Central memory CD8-positive, alpha-beta T cell (primary cell): ENCODE results near the gene DENR.
"Not testable (repeated sequence)": the region's sequence is repeated elsewhere in the genome, so short reads cannot be mapped to it uniquely, and the experiment has no call there.

Experiments
- ATAC-seq: fragments of 150-1000 bp; cut with Tn5 transposase; replicated peaks from 2 replicates; pipeline ENCODE4 v1.10.0; 2022; ENCODE audit warnings: mild to moderate bottlenecking, moderate FRiP score, moderate number of reproducible peaks; ENCODE audit not compliant: poor library complexity, severe bottlenecking; ENCODE audit errors: extremely low read depth
- DNase-seq, 2 donors: peaks; one replicate each; pipeline ENCODE4 v3.0.0; 2021; ENCODE audit warnings: low spot score in 2 of 2
- H3K27ac Mint-ChIP-seq: one replicate; pipeline ENCODE4 v1.8.0; 2022; ENCODE audit warnings: low read depth, mild to moderate bottlenecking, moderate library complexity, mixed read lengths
- H3K27me3 Mint-ChIP-seq: one replicate; pipeline ENCODE4 v1.8.0; 2022; ENCODE audit warnings: mixed read lengths
- H3K36me3 Mint-ChIP-seq: one replicate; pipeline ENCODE4 v1.8.0; 2022; ENCODE audit warnings: mild to moderate bottlenecking, moderate library complexity, mixed read lengths; ENCODE audit not compliant: insufficient read depth
- H3K4me1 Mint-ChIP-seq: one replicate; pipeline ENCODE4 v1.8.0; 2022; ENCODE audit warnings: mixed read lengths
- H3K4me3 Mint-ChIP-seq: one replicate; pipeline ENCODE4 v1.8.0; 2022; ENCODE audit warnings: mild to moderate bottlenecking, moderate library complexity, mixed read lengths
- H3K9me3 Mint-ChIP-seq: one replicate; pipeline ENCODE4 v1.8.0; 2022; ENCODE audit warnings: mixed read lengths

The DENR gene, protein sequence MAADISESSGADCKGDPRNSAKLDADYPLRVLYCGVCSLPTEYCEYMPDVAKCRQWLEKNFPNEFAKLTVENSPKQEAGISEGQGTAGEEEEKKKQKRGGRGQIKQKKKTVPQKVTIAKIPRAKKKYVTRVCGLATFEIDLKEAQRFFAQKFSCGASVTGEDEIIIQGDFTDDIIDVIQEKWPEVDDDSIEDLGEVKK

GRCh38 chr12:122752464-122753318 is at the start of gene DENR:
Gene DENR, plus strand, starts transcription at chr12:122752824. Its CDS starts 878 bp downstream, at chr12:122753702.
- H3K27ac Mint-ChIP-seq: peak within 1 kb of the TSS; percentile 93
- DNase-seq: peak; percentile 99 to 100
- peak; percentile 93 for ATAC-seq
- H3K27me3 Mint-ChIP-seq: no peaks in the 10 kb centered on the region
- peaks cover 47% of the 10 kb centered on the region for H3K36me3 Mint-ChIP-seq
- peaks cover 51% of the 10 kb centered on the region for H3K4me1 Mint-ChIP-seq
- H3K4me3 Mint-ChIP-seq: peak within 1 kb of the TSS; percentile 91
- no peaks in the 10 kb centered on the region for H3K9me3 Mint-ChIP-seq

DNA sequence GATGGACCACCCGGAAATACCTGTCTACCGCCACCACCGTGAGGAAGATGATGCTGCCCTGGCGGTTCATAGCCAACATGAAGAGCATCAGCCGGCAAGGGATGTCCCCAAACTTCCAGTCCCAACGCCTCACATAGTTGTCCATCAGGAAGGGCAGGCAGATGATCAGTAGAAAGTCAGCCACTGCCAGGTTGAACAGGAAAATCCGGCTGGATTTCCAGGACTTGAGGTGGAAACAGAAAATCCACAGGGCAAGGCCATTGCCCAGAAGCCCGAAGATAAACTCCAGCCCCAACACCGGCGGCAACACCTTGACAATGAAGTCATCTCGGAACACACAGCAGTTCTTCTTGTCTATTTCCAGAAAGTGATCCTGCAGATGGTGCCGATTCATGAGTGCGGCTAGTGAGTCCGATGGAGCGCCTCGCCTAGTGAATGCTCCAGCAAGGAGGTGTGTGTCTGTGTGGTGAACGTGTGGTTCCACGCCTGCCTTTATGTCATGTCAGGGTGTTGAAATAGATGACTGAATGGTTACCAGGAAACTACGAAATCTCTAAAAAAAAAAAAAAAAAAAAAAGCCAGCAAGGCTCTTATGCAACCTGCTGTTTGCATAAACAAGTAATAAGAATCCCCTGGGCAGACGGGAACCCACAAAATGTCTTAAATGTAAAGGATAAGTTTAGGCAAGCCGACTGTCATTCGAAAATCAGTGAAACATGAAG is 49.6 kb upstream of the DENR start, which contains the start of gene HCAR2:
Gene HCAR2 (minus strand): TSS at position 468 of the 722 bp plus-strand sequence. CDS start 74 bp downstream, at position 394.
- not testable (repeated sequence) for ATAC-seq, H3K27ac Mint-ChIP-seq, H3K4me1 Mint-ChIP-seq, H3K4me3 Mint-ChIP-seq, H3K36me3 Mint-ChIP-seq, DNase-seq, H3K9me3 Mint-ChIP-seq
- H3K27me3 Mint-ChIP-seq: peaks cover 20% of the 10 kb centered on the region

GRCh38 chr12:122703841-122704240 is 48.8 kb upstream of the DENR start:
- H3K27ac Mint-ChIP-seq, H3K4me1 Mint-ChIP-seq, DNase-seq, H3K36me3 Mint-ChIP-seq, H3K9me3 Mint-ChIP-seq, ATAC-seq, H3K4me3 Mint-ChIP-seq: not testable (repeated sequence)
- H3K27me3 Mint-ChIP-seq: peaks cover 20% of the 10 kb centered on the region

GRCh38 chr12:122709287-122709686 is 43.3 kb upstream of the DENR start:
- not testable (repeated sequence) for ATAC-seq, H3K4me1 Mint-ChIP-seq, H3K36me3 Mint-ChIP-seq, H3K27ac Mint-ChIP-seq, H3K27me3 Mint-ChIP-seq, H3K9me3 Mint-ChIP-seq, DNase-seq, H3K4me3 Mint-ChIP-seq

GRCh38 chr12:122710341-122710740 is 42.3 kb upstream of the DENR start:
- not testable (repeated sequence) for H3K27ac Mint-ChIP-seq, H3K9me3 Mint-ChIP-seq, DNase-seq, ATAC-seq, H3K4me3 Mint-ChIP-seq, H3K36me3 Mint-ChIP-seq, H3K27me3 Mint-ChIP-seq, H3K4me1 Mint-ChIP-seq

- H3K4me1 Mint-ChIP-seq, H3K27ac Mint-ChIP-seq, H3K9me3 Mint-ChIP-seq, ATAC-seq, H3K4me3 Mint-ChIP-seq, DNase-seq, H3K36me3 Mint-ChIP-seq, H3K27me3 Mint-ChIP-seq: not testable (repeated sequence)
Measured at GRCh38 chr12:122711266-122711665, 41.4 kb upstream of the DENR start.

DNA sequence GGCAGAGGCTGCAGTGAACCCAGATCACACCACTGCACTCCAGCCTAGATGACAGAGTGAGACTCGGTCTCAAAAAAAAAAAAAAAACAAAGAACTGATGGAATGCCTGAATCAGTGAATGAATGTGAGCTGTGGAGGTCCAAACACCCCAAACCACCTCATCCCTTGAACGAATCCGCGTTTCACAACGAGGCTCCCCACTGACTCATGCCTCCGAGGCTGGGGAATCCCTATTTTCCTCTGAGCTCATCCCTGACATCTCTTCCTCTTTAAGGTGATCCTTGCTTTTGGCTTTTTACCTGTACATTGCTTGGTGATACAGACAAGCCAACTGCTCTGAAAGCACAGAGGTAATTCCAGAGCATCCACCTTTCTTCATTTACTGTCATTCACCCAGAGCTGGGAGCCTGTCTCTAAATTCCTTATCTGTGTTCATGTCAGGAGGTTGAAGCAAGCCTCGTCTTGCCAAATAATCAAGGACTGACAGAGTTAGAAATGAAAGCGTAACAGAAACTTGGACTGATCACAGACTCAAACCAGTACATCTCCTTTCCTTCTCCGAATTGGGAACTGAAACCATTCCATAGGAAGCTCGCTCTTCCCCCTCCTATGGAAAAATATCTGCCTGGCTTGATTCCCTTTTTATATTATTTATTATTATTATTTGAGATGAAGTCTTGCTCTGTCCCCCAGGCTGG is 39.0 kb upstream of the DENR start:
- not testable (repeated sequence) for H3K27me3 Mint-ChIP-seq, DNase-seq, H3K4me1 Mint-ChIP-seq, H3K36me3 Mint-ChIP-seq, H3K9me3 Mint-ChIP-seq, H3K27ac Mint-ChIP-seq, ATAC-seq, H3K4me3 Mint-ChIP-seq

DNA sequence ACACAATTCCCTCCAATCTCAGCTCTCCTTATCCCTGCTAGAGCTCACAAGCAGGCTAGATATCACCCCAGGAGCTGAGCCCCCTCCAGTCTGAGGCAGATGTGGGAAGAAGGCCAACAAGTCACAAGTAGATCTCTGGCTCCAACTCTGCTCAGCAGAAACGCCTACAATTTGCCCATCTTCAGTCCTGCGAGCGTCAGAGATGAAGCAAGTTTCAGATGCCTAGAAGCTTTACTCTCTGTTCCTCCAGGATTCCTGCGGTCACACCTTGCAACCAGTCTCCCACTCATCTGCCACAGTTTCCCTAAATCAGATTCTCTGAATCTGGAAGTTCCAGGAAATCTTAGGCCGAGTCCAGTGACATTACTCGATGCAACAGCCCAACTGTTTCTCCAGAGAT is 37.4 kb upstream of the DENR start:
- not testable (repeated sequence) for H3K27ac Mint-ChIP-seq, H3K4me3 Mint-ChIP-seq, H3K4me1 Mint-ChIP-seq, ATAC-seq, H3K36me3 Mint-ChIP-seq, DNase-seq, H3K9me3 Mint-ChIP-seq
- peaks cover 11% of the 10 kb centered on the region for H3K27me3 Mint-ChIP-seq

- not testable (repeated sequence) for H3K4me3 Mint-ChIP-seq, H3K4me1 Mint-ChIP-seq, H3K27ac Mint-ChIP-seq, H3K36me3 Mint-ChIP-seq, DNase-seq, H3K9me3 Mint-ChIP-seq, ATAC-seq
- H3K27me3 Mint-ChIP-seq: peaks cover 19% of the 10 kb centered on the region
Measured at GRCh38 chr12:122716658-122717057, 36.0 kb upstream of the DENR start, which contains the start of gene HCAR3. Gene HCAR3, minus strand, starts transcription at chr12:122716811. Its CDS starts 74 bp downstream, at chr12:122716737.

- ATAC-seq (no peak), DNase-seq (no peak)
- Mint-ChIP-seq H3K4me1 (no peaks in the 10 kb centered on the region), H3K4me3 (no peak overlapping the region), H3K36me3 (no peaks in the 10 kb centered on the region), H3K27me3 (peaks cover 28% of the 10 kb centered on the region), H3K27ac (no peak overlapping the region), H3K9me3 (no peaks in the 10 kb centered on the region)
Measured at GRCh38 chr12:122721057-122721545, 31.5 kb upstream of the DENR start.

GRCh38 chr12:122722387-122722786 is 30.2 kb upstream of the DENR start:
- Mint-ChIP-seq H3K4me3 (no peak overlapping the region), H3K27ac (no peak overlapping the region), H3K27me3 (peaks cover 28% of the 10 kb centered on the region), H3K4me1 (no peaks in the 10 kb centered on the region), H3K9me3 (no peaks in the 10 kb centered on the region), H3K36me3 (no peaks in the 10 kb centered on the region)
- DNase-seq (no peak), ATAC-seq (no peak)

GRCh38 chr12:122724641-122725243 is 27.9 kb upstream of the DENR start:
- DNase-seq (no peak), ATAC-seq (no peak)
- H3K36me3 Mint-ChIP-seq: no peaks in the 10 kb centered on the region
- H3K9me3 Mint-ChIP-seq: no peaks in the 10 kb centered on the region
- H3K4me1 Mint-ChIP-seq: no peaks in the 10 kb centered on the region
- no peak overlapping the region for H3K27ac Mint-ChIP-seq
- peaks cover 28% of the 10 kb centered on the region for H3K27me3 Mint-ChIP-seq
- no peak overlapping the region for H3K4me3 Mint-ChIP-seq
